Activated CD8-positive, alpha-beta memory T cell treated with anti-CD3 and anti-CD28 coated beads for 48 hours (primary cell): ENCODE results near the gene ZNF664.

Experiments used
- DNase-seq, 3 experiments: peaks; one replicate each; pipeline ENCODE4 v3.0.0-alpha.2; 2020; ENCODE audit warnings: low read depth in 2 of 3, low spot score in 2 of 3

Gene ZNF664

DNA sequence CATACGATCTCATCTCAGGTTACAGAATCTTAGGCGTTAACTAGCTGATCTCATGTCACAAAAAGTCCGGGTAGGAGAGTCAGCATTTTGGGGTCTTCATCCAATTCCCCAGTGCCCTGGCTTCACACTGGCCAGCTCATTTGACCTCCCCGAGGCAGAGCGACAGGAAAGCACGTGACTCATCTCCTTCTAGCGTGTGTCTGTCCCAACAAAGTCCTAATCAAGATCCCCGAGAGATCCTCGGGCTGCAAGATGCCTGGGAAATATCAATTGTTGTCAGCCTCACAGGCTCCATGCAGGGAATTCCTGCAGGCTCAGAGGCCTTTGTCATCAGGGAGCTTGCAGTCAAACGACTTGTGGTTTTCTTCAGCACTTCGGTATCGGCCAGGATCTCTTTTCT lies 57.5 kb downstream of the ZNF664 start:
- no peak for DNase-seq

DNA sequence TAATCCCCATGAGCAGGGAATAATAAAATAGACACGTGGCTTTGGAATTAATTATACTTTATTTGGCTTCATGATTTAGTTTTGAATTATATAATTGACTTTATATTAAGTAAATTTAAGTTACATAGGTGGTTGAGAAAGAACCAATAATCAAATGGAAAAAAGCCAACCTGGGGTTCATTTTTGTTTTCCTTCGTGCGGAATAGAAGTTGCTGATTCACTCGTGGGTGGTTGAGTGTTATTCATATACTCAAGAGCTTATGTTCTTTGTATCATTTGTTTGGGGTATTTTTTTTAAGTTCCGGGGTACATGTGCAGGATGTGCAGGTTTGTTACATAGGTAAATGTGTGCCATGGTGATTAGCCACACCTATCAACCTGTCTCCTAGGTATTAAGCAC lies 58.0 kb downstream of the ZNF664 start:
- DNase-seq = no peak

DNA sequence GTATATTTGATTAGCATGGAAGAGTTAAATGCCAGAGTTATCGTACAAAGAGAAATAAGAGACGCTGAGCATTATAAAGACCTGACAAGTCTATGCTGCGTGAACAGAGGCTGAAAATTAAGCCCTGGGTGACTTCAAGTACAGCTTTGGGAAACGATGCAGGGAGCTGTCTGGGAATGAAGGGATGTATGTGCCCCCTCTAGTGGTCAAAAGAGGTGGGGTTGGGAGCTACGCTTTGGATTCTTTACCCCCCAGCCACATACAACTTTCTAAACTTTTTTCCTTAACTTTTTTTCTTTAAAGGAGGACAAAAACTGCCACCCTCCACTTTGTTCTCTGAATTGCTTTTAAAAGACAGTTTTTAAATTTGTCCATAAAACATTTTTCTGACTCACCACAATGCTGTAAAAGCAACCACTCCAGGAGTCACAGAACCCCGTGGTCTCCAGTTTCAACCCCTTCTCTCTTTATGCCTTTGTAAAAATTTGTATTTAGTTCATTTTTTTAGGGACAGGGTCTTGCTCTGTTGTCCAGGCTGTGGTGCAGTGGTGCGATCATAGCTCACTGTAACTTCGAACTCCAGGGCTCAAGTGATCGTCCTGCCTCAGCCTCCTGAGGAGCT lies 59.4 kb downstream of the ZNF664 start:
- DNase-seq = no peak

DNA sequence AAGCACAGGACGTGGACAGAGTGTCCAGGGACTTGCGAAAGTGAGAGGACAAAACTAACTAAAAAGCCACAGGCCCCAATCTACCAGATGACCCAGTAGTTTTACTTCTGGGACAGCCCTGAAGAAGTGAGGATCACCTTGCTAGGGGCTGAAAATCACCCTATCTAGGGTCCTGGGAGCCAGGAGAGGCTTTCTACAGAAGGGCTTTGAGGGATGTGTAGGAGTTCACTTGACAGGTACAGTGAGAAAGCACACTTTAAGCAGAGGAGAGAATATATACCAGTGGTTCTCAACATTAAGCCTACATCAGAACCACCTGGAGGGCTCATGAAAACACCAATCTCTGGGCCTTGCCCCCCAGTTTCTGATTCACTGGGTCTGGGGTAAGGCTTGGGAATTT lies 60.8 kb downstream of the ZNF664 start:
- DNase-seq = no peak

DNA sequence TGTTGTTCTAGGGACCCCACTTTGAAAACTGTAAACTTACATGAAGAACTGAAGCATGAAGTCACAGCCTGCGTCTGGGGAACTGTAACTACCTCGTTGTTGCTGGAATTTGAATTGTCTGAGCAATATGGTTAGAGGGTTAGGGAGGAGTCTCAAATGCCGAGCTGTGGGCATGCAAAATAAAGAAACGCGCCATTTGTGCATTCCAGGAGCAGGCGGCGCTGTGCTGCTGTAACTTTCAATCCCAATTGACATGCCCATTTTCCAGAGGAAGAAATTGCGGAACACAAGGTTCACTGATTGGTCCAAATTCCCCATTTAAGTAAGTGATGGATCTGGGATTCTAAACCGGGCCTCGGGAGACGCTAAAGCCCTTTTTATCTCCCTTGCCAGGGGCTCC lies 61.3 kb downstream of the ZNF664 start:
- DNase-seq = no peak

DNA sequence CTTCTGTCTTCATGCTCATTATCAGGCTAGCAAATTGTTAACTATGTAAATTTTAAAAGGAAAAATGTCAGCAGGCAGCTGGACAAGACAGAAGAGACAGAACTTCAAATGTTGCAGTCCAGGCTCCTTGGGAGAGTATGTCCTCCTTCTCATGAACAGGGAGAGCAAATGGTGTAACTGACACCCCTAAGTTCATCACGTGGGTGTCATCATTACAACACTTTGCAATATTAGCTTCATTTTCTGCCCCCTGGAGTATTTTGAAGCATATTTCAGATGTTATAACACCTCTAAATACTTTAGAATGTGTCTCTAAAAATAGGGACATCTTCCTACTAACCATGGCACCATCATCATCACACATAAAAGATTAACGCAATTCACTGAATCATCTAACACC lies 62.1 kb downstream of the ZNF664 start:
- DNase-seq = no peak

DNA sequence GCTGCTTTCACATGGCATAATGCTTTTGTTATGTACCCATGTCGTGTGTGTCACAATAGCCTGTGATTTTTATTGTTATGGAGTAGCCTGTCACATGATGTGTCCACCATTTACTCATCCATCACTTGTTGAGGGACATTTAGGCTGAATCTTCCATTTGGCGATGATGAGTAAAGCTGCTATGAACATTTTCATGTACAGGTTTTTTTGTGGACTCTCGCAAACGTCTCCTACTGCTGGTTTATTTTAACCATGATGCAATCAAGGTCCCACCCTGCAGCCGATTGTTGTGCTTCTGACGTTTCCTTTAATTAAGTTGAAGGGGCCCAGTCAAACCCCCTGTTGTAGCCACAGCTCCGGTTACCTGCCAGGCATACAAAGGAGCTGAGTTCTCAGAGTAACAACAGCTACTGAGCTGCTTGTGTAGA lies 63.2 kb downstream of the ZNF664 start:
- no peak for DNase-seq

DNA sequence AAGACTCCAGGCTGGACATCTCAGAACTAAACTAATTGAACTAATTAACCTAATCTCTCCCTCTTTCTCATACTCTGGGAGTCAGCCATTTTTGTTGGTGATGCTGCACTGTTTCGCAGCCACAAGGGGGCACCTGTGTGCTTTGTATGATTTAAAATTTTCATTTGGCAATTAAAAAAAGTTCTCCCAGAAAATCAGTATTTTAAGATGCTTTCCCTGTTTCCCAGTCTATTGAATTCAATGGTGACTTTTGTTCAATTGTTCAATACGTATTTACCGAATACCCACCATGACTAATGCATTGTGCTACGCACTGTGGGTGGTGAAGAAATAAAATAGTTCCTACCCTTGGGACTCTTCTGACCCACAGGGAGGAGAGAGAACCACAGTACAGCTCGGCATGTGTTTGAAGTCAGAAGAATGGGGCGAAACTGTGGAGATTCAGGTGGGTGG lies 63.7 kb downstream of the ZNF664 start:
- no peak for DNase-seq

DNA sequence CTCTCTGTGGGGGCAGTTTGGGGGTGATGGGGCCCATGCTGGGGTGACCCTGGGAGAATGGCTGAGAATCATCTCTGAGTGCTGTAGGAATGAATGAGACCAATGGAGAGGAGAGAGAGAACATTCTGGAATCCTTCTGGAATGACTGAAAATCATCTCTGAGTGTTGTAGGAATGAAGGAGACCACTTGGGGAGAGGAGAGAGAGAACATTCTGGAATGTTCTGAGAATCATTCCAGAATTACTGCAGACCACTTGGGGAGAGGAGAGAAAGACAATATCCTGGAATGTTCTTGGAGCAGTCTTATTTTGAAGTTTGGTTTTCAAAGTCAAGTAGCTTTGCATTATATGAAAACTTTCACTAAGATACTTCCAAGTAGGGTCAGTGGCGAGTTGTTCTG lies 64.3 kb downstream of the ZNF664 start:
- no peak for DNase-seq

DNA sequence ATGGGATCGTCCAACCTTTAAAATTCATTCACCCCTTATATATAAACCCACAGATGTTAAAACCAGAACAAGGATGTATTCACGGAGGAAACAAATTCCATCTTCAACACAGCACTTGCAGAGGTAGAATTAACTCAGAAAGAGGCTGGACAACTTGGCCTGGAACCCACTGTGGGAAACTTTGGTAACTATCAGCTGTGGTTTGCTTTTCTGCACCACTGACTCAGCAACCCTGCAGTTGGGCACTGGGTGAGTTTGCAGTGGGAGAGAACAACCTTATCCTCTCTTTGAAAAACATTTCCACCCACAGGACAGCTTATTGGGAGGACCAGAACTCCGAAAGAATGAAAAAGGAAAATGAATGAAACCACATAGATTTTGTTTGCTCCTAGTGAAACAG lies 66.3 kb downstream of the ZNF664 start:
- DNase-seq = no peak

DNA sequence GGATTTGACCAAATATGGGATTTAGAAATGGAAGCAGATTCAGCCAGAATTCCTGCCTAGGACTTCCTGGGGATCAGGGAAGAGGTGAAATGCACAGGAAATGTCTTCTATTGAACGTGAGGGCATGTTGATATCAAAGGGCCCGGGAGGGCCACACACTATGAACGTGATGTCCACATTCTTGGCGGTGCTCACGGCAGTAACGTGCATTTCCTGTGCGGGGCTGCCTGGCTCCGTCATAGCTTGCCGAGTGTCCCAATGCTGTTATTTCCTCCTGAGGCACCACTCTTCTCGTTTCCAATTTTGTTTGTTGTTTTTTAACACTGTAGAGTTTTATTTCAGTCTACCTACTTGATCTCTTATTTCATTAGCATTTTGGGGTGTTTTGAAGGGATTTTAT lies 67.3 kb downstream of the ZNF664 start:
- DNase-seq = no peak

DNA sequence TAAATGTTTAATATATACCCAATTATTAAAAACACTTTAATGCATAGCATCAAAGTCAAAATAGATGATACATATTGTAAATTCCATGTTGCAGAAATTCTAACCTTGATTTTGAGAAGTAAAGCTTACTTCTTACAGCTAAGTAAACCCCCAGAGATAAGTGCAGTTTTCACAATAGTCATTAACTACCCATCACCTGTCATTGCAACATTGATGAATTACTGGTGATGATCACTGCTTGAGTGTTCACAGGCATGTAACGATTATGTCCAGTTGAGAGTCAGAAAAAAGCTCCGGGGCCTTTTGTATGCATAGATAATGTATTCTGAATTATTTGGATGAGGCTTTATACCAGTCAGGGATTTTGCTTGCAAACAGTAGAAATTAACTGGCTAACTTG lies 67.7 kb downstream of the ZNF664 start:
- no peak for DNase-seq

DNA sequence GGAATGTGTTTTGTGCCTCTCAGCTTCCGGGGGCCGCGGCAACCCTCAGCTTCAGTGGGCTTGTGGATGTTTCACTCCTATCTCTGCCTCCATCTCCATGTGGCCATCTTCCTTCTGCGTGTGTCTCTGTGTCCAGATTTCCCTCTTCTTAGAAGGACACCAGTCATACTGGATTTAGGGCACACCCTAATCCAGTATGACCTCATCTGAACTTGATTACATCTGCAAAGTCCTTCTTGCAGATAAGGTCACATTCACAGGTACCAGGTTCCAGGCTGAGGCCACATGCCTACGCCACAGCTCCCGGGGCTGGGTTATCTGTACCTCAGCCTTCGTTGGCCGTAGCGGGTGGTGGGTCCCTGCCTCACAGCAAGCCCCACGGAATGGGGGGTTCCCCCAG lies 68.9 kb downstream of the ZNF664 start:
- no peak for DNase-seq

DNA sequence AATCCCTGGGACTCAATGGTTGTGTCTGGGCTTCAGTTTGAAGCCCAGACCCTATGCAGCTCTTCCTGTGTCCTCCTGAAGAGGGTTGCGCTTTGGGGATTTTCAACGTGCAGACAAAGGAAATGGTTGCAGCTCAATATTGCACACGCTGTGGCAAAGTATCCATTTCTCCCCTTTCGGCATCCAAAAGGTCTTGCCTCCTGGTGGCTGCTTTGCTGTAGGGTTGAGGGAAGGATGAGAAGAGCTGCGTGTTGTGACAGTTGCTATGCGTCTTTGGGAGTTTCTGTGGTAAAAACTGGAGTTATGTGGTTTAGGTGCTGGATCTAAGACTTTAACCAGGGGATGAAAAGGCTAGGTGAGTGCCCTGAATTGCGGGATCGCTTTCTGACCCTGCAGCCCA lies 71.0 kb downstream of the ZNF664 start:
- DNase-seq = no peak

DNA sequence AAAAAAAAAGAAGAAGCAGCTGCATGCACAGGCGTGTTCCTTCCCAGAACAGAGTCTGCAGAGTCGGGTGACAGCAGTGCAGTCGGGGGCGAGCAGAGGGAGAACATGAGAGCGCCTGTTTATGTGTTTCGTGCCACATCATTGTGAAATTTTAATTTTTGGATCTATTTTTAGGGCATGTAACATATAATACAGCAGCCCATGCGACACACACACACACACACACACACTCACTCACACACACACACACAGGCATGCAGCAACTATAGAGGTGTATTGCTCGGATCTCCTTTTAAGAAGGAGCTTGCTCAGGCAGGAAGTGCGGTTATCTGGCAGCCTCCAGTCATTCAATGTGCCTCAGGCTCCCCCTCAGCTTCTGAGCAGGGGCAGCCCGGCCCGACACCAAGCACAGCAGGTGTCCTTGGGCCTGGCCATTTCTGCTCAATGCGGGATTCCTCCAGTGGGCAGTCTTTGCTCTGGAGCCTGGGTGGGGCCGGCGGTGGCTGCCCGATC lies 71.8 kb downstream of the ZNF664 start:
- no peak for DNase-seq

DNA sequence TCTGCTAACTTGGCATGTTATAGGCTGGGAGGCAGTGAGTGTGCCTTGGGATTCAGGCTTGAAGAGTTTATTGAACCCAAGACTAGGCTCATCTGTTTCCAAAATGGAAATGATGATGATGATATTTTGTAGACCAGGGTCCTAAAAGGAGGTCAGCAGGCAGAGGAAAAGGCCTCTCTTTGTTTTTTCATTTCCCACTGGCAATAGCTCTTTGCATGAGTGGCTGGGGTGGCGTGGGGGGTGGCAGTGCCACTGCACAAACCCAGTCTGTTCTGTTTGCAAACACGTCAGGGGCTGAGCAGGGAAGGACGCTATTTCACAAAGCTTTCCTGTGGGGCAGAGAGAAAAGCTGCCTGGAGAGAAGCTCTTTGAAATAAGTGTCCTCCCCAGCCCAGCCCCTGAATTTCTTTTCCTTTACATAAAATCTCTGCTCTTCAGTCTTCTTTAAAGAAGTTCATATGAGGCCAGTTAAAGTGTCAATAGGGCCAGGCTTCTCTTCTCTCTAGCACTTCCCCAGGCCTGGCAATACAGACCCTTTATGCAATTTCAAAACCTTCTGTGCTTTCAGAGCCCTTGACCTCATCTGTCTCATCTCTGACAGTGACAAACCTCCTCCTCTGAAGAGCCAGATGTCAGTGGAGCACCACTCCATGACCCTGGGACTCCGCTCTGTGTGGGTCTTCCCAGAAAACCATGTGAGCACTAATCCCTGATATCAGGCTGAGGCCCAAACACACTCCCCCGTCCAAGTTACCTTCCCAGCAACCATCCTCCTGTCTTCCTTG lies 72.8 kb downstream of the ZNF664 start:
- DNase-seq = no peak

DNA sequence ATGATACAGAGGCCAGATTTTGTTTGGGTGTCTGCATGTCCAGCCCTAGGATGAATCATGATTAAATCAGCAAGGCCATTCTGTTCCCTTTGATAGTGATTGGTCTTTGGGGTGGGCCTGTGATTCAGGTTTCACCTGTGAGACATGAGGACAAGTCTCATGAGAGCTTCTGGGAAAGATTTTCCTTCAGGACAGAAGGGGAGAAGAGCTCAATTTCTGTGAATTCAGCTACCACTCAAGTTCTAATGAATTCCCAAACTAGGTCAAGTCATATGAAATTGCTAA lies 73.4 kb downstream of the ZNF664 start:
- DNase-seq = no peak

DNA sequence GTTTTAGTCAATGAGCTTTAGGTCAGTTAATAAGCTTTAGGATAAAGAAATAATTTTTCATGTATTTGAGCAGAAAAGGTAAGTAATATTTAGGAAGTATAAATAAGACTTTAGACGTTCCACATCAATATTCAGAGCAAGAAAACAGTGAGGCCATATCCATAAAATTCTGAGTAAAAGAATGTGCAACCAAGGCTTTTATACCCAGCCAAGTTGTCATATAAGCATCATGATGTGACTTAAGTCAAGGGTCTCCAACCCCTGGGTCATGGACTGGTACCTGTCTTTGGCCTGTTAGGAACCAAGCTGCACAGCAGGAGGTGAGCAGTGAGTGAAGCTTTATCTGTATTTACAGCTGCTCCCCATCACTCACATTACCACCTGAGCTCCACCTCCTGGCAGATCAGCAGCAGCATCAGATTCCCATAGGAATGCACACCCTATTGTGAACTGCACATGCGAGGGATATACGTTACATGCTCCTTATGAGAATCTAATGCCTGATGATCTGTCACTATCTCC lies 74.1 kb downstream of the ZNF664 start:
- no peak for DNase-seq

DNA sequence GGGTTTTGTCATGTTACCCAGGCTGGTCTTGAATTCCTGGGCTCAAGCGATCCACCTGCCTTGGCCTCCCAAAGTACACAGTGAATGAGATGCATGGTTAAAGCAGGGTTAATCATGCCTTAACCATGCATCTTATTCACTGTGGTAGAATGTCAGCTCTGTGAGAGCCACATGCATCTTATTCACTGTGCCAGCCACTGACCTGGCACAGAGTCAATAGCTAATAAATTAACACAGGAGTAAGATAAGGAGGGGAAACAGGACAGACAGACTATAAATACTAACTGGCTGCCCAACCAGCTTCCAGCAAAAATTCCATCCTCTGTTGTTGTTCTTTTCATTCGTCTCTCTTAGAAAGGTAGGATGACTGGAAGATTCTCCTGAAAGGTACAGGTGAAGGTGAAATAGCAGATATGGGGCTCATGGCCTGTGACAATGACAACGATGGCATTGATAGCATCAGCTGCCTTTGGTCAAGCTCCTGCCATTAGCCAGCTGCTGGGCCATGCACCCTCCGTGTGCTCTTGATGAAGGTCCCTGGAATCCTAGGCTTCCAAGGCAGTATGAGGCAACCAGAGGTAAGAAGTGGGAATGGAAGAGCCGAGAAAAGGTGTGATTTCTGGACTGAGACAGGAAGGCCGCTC lies 76.6 kb downstream of the ZNF664 start:
- no peak for DNase-seq

DNA sequence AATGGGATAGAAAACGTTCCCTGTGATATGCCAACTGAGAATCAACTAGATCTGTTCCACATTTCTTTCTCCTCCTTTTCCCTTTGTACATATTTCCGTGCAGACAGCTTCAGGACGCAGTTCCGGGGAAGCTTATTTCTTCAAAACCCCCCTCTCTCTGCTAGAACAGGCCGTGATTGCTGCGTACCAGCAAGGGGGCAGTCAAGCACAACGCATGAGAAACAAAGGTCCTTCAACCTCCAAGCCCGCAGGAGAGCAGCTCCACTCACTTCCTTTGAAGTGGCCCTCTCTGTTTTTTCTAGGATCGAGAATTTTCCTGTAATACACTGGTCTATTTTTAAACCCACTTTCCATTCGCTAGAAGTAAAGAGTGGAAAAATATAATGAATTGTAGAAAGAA lies 80.8 kb downstream of the ZNF664 start:
- no peak for DNase-seq

DNA sequence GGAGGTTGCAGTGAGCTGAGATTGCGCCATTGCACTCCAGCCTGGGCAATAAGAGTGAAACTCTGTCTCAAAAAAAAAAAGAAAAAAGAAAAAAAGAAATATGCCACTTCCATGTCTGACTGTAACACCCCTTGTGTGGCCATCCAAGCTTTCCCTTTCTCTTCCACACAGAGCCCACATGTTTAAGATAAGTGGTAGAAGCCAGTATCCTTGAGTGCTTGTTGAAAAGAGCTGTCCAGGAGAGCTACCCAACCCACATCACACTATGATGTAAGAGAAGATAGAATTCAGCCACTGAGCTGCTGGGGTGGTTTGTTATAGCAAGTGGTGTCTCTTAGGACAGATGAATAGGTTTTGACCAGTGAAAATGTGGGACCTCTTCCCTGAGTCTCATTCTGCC lies 82.1 kb downstream of the ZNF664 start:
- DNase-seq = no peak

DNA sequence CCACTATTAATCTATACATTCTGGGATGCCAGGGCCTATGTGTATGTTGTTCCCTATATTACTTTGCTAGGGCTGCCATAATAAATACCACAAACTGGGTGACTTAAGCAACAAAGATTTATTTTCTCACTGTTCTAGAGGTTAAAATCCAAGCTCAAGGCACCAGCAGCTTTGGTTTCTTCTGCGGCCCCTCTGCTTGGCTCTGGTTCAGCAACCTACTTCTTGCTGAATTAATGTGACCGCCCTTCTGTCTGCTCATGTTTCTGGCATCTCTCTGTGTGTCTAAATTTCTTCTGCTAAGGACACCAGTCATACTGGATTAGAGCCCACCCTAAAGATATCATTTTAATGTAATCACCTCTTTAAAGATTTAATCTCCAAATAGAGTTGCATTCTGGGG lies 84.7 kb downstream of the ZNF664 start:
- no peak for DNase-seq
